SK-N-SH treated with all-trans-retinoic acid at 6 μM for 48 hours (cell line): ENCODE results near the gene UBE2R2.
"Not testable (repeated sequence)": the region's sequence is repeated elsewhere in the genome, so short reads cannot be mapped to it uniquely, and the experiment has no call there.

Source experiments
- ARNTL ChIP-seq: fragments of 450-650 bp; formaldehyde crosslinking; IDR thresholded peaks from 2 replicates; pipeline ENCODE4 v1.5.0; 2020; ENCODE audit warnings: low read depth, mild to moderate bottlenecking, moderate library complexity, borderline replicate concordance
- ISL1 ChIP-seq: fragments of 250-450 bp; sonication (Bioruptor Pico); IDR thresholded peaks from 2 replicates; pipeline ENCODE4 v2.1.2; 2022; ENCODE audit warnings: mild to moderate bottlenecking, moderate library complexity
- OSR1 ChIP-seq: fragments of 250-450 bp; sonication (Bioruptor Pico); IDR thresholded peaks from 2 replicates; pipeline ENCODE4 v1.8.0; 2022; ENCODE audit warnings: moderate library complexity, mild to moderate bottlenecking, inconsistent platforms
- PPARA ChIP-seq: fragments of 250-450 bp; sonication (Bioruptor Pico); IDR thresholded peaks from 2 replicates; pipeline ENCODE4 v1.5.0; 2020; ENCODE audit warnings: mild to moderate bottlenecking, borderline replicate concordance
- RARB ChIP-seq: fragments of 250-450 bp; sonication (Bioruptor Pico); IDR thresholded peaks from 2 replicates; pipeline ENCODE4 v1.8.0; 2021; ENCODE audit warnings: mild to moderate bottlenecking, moderate library complexity
- ZFP3 ChIP-seq: fragments of 250-450 bp; sonication (Bioruptor Pico); IDR thresholded peaks from 2 replicates; pipeline ENCODE4 v1.5.0; 2020; ENCODE audit warnings: mild to moderate bottlenecking, moderate library complexity
- ZFP30 ChIP-seq: fragments of 450-650 bp; formaldehyde crosslinking; IDR thresholded peaks from 2 replicates; pipeline ENCODE4 v1.5.0; 2022; ENCODE audit warnings: mild to moderate bottlenecking, moderate library complexity
- ZNF70 ChIP-seq: fragments of 450-650 bp; formaldehyde crosslinking; IDR thresholded peaks from 2 replicates; pipeline ENCODE4 v1.5.0; 2020; ENCODE audit warnings: mild to moderate bottlenecking, moderate library complexity
- ZNF8 ChIP-seq: fragments of 450-650 bp; formaldehyde crosslinking; IDR thresholded peaks from 2 replicates; pipeline ENCODE4 v1.5.0; 2020; ENCODE audit warnings: mild to moderate bottlenecking, moderate library complexity
- TF ChIP-seq, protein P1 (sequence below): fragments of 250-450 bp; sonication (Bioruptor Pico); IDR thresholded peaks from 2 replicates; pipeline ENCODE4 v1.8.0; 2020; ENCODE audit warnings: mild to moderate bottlenecking, moderate library complexity, borderline replicate concordance
- TF ChIP-seq, protein P2 (sequence below): fragments of 250-450 bp; sonication (Bioruptor Pico); IDR thresholded peaks from 2 replicates; pipeline ENCODE4 v1.5.0; 2020; ENCODE audit warnings: mild to moderate bottlenecking, moderate library complexity
- TF ChIP-seq, protein P3 (sequence below): fragments of 250-450 bp; sonication (Bioruptor Pico); IDR thresholded peaks from 2 replicates; pipeline ENCODE4 v1.5.1; 2021; ENCODE audit warnings: mild to moderate bottlenecking, moderate library complexity
- TF ChIP-seq, protein P4 (sequence below): fragments of 250-450 bp; sonication (Bioruptor Pico); IDR thresholded peaks from 2 replicates; pipeline ENCODE4 v1.8.0; 2021; ENCODE audit warnings: low read depth, mild to moderate bottlenecking, moderate library complexity, borderline replicate concordance

DNA sequence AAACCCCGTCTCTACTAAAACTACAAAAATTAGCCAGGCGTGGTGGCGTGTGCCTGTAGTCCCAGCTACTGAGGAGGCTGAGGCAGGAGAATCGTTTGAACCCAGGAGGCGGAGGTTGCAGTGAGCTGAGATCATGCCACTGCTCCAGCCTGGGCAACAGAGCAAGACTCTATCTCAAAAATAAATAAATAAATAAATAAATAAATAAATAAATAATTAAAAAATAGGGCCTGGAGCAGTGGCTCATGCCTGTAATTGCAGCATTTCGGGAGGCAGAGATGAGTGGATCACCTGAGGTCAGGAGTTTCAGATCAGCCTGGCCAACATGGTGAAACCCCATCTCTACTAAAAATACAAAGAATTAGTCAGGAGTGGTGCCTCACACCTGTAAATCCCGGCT, 145.5 kb downstream of the UBE2R2 start:
- not testable (repeated sequence) for TF ChIP-seq PPARA (CRISPR knock-in tag); ISL1; ARNTL (CRISPR knock-in tag); ZNF8 (CRISPR knock-in tag); ZFP30; ZNF70; OSR1 (CRISPR knock-in tag); RARB (CRISPR knock-in tag); ZFP3 (CRISPR knock-in tag)
- TF ChIP-seq, protein P1, sequence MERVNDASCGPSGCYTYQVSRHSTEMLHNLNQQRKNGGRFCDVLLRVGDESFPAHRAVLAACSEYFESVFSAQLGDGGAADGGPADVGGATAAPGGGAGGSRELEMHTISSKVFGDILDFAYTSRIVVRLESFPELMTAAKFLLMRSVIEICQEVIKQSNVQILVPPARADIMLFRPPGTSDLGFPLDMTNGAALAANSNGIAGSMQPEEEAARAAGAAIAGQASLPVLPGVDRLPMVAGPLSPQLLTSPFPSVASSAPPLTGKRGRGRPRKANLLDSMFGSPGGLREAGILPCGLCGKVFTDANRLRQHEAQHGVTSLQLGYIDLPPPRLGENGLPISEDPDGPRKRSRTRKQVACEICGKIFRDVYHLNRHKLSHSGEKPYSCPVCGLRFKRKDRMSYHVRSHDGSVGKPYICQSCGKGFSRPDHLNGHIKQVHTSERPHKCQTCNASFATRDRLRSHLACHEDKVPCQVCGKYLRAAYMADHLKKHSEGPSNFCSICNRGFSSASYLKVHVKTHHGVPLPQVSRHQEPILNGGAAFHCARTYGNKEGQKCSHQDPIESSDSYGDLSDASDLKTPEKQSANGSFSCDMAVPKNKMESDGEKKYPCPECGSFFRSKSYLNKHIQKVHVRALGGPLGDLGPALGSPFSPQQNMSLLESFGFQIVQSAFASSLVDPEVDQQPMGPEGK (CRISPR knock-in tag) = not testable (repeated sequence)
- TF ChIP-seq, protein P2, sequence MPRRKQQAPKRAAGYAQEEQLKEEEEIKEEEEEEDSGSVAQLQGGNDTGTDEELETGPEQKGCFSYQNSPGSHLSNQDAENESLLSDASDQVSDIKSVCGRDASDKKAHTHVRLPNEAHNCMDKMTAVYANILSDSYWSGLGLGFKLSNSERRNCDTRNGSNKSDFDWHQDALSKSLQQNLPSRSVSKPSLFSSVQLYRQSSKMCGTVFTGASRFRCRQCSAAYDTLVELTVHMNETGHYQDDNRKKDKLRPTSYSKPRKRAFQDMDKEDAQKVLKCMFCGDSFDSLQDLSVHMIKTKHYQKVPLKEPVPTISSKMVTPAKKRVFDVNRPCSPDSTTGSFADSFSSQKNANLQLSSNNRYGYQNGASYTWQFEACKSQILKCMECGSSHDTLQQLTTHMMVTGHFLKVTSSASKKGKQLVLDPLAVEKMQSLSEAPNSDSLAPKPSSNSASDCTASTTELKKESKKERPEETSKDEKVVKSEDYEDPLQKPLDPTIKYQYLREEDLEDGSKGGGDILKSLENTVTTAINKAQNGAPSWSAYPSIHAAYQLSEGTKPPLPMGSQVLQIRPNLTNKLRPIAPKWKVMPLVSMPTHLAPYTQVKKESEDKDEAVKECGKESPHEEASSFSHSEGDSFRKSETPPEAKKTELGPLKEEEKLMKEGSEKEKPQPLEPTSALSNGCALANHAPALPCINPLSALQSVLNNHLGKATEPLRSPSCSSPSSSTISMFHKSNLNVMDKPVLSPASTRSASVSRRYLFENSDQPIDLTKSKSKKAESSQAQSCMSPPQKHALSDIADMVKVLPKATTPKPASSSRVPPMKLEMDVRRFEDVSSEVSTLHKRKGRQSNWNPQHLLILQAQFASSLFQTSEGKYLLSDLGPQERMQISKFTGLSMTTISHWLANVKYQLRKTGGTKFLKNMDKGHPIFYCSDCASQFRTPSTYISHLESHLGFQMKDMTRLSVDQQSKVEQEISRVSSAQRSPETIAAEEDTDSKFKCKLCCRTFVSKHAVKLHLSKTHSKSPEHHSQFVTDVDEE (CRISPR knock-in tag) = not testable (repeated sequence)
- TF ChIP-seq, protein P3, sequence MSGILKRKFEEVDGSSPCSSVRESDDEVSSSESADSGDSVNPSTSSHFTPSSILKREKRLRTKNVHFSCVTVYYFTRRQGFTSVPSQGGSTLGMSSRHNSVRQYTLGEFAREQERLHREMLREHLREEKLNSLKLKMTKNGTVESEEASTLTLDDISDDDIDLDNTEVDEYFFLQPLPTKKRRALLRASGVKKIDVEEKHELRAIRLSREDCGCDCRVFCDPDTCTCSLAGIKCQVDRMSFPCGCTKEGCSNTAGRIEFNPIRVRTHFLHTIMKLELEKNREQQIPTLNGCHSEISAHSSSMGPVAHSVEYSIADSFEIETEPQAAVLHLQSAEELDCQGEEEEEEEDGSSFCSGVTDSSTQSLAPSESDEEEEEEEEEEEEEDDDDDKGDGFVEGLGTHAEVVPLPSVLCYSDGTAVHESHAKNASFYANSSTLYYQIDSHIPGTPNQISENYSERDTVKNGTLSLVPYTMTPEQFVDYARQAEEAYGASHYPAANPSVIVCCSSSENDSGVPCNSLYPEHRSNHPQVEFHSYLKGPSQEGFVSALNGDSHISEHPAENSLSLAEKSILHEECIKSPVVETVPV (CRISPR knock-in tag) = not testable (repeated sequence)
- TF ChIP-seq, protein P4, sequence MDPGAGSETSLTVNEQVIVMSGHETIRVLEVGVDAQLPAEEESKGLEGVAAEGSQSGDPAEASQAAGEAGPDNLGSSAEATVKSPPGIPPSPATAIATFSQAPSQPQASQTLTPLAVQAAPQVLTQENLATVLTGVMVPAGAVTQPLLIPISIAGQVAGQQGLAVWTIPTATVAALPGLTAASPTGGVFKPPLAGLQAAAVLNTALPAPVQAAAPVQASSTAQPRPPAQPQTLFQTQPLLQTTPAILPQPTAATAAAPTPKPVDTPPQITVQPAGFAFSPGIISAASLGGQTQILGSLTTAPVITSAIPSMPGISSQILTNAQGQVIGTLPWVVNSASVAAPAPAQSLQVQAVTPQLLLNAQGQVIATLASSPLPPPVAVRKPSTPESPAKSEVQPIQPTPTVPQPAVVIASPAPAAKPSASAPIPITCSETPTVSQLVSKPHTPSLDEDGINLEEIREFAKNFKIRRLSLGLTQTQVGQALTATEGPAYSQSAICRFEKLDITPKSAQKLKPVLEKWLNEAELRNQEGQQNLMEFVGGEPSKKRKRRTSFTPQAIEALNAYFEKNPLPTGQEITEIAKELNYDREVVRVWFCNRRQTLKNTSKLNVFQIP (CRISPR knock-in tag) = not testable (repeated sequence)
